PFSK-1 (cell line): ENCODE results near the gene TTC3.

Experiments used
- FOXP2 ChIP-seq: optimal IDR thresholded peaks from 2 replicates; pipeline ENCODE3; 2011; ENCODE audit warnings: borderline replicate concordance, control low read depth, inconsistent platforms; ENCODE audit not compliant: insufficient read depth; ENCODE audit errors: extremely low read length, extremely low read depth
- POLR2AphosphoS5 ChIP-seq: IDR thresholded peaks from 2 replicates; pipeline ENCODE4 v1.6.1; 2012; ENCODE audit warnings: low read depth, mild to moderate bottlenecking, control low read depth, low read length, moderate library complexity
- REST ChIP-seq, 2 experiments: IDR thresholded peaks; 2 replicates each; pipeline versions ENCODE4 v1.6.1 to v1.8.0; 2011 to 2012; ENCODE audit warnings: low read depth in 2 of 2, low read length in 2 of 2, control low read depth in 1 of 2, inconsistent platforms in 1 of 2, mild to moderate bottlenecking in 1 of 2, moderate library complexity in 1 of 2; ENCODE audit not compliant: insufficient read depth in 1 of 2
- SIN3A ChIP-seq: IDR thresholded peaks from 2 replicates; pipeline ENCODE4 v1.6.1; 2012; ENCODE audit warnings: mild to moderate bottlenecking, low read length, moderate library complexity, borderline replicate concordance; ENCODE audit not compliant: insufficient read depth
- TAF1 ChIP-seq: IDR thresholded peaks from 2 replicates; pipeline ENCODE4 v1.6.1; 2012; ENCODE audit warnings: low read length, control low read depth, borderline replicate concordance; ENCODE audit not compliant: insufficient read depth

TTC3 gene

GRCh38 chr21:37208741-37209225 is 135.7 kb downstream of the TTC3 start:
- TF ChIP-seq POLR2AphosphoS5 (no peak), FOXP2 (no peak), SIN3A (no peak), TAF1 (no peak), REST (IDR thresholded peaks at IDR 0.05; ENCODE audit: insufficient read depth in 1 of 2, low read depth in 2 of 2, low read length in 2 of 2) (no peak)

- TF ChIP-seq POLR2AphosphoS5 (no peak), TAF1 (no peak), SIN3A (no peak), REST (IDR thresholded peaks at IDR 0.05; ENCODE audit: insufficient read depth in 1 of 2, low read depth in 2 of 2, low read length in 2 of 2) (no peak), FOXP2 (no peak)
Observed at GRCh38 chr21:37210130-37210529, 137.1 kb downstream of the TTC3 start.

GRCh38 chr21:37210799-37211198 is 137.7 kb downstream of the TTC3 start:
- TF ChIP-seq TAF1 (no peak), POLR2AphosphoS5 (no peak), FOXP2 (no peak), REST (IDR thresholded peaks at IDR 0.05; ENCODE audit: insufficient read depth in 1 of 2, low read depth in 2 of 2, low read length in 2 of 2) (no peak), SIN3A (no peak)

GRCh38 chr21:37214952-37215351 is 141.9 kb downstream of the TTC3 start:
- TF ChIP-seq REST (IDR thresholded peaks at IDR 0.05; ENCODE audit: insufficient read depth in 1 of 2, low read depth in 2 of 2, low read length in 2 of 2) (no peak), SIN3A (no peak), POLR2AphosphoS5 (no peak), TAF1 (no peak), FOXP2 (no peak)

- no peak for TF ChIP-seq FOXP2
- no peak for TF ChIP-seq REST (IDR thresholded peaks at IDR 0.05; ENCODE audit: insufficient read depth in 1 of 2, low read depth in 2 of 2, low read length in 2 of 2)
- TF ChIP-seq TAF1, result no peak
- TF ChIP-seq POLR2AphosphoS5, result no peak
- no peak for TF ChIP-seq SIN3A
Observed at GRCh38 chr21:37219761-37220432, 146.8 kb downstream of the TTC3 start.
